ENCODE measurements around the gene TPRG1L.

The TPRG1L gene

GRCh38 chr1:3651026-3651929 lies 26.5 kb downstream of the TPRG1L start:
- H3K4me3 ChIP-seq (ENCODE audit: control insufficient read depth, low read depth, low read length) = no peak overlapping the region
- no peak for TF ChIP-seq CTCF (IDR thresholded peaks at IDR 0.05; ENCODE audit: control insufficient read depth, insufficient read depth, low read depth, low read length, missing control alignments)
- no peak for DNase-seq (ENCODE audit: low read depth)

GRCh38 chr1:3651930-3652547 lies 27.2 kb downstream of the TPRG1L start, which contains the start of gene TP73:
TSS of gene TP73 (plus strand) at chr1:3652516. CDS start at chr1:3682366, 29,850 bp downstream.
- DNase-seq (ENCODE audit: low read depth) = no peak
- H3K4me3 ChIP-seq (ENCODE audit: control insufficient read depth, low read depth, low read length) = no peak within 1 kb of the TSS
- no peak for TF ChIP-seq CTCF (IDR thresholded peaks at IDR 0.05; ENCODE audit: control insufficient read depth, insufficient read depth, low read depth, low read length, missing control alignments)

GRCh38 chr1:3652548-3653285 lies 27.9 kb downstream of the TPRG1L start:
- no peak for TF ChIP-seq CTCF (IDR thresholded peaks at IDR 0.05; ENCODE audit: control insufficient read depth, insufficient read depth, low read depth, low read length, missing control alignments)
- H3K4me3 ChIP-seq (ENCODE audit: control insufficient read depth, low read depth, low read length) = no peak overlapping the region
- DNase-seq (ENCODE audit: low read depth) = no peak

GRCh38 chr1:3653286-3653618 lies 28.4 kb downstream of the TPRG1L start:
- no peak for TF ChIP-seq CTCF (IDR thresholded peaks at IDR 0.05; ENCODE audit: control insufficient read depth, insufficient read depth, low read depth, low read length, missing control alignments)
- no peak overlapping the region for H3K4me3 ChIP-seq (ENCODE audit: control insufficient read depth, low read depth, low read length)

GRCh38 chr1:3654549-3655281 lies 29.9 kb downstream of the TPRG1L start:
- no peak for TF ChIP-seq CTCF (IDR thresholded peaks at IDR 0.05; ENCODE audit: control insufficient read depth, insufficient read depth, low read depth, low read length, missing control alignments)
- DNase-seq (ENCODE audit: low read depth) = no peak
- H3K4me3 ChIP-seq (ENCODE audit: control insufficient read depth, low read depth, low read length) = no peak overlapping the region

More at GRCh38 chr1:3653286-3653618, 28.4 kb downstream of the TPRG1L start:
- DNase-seq (ENCODE audit: low read depth) = no peak

Data from AG09309 (cell line).